H1 (cell line): ENCODE data around the gene GHRH. TPM values are rescaled to one million over a fixed set of nuclear protein-coding genes. Genes with fewer than 3 reads are reported as not detected.

Experiments used
- CTCF ChIA-PET: fragments of 300-600 bp; sonication (Branson Sonifier 250); formaldehyde crosslinking; loops from one replicate; lab custom pipeline; 2021; ENCODE audit not compliant: partially characterized antibody; lab: Charles Lee
- POLR2A ChIA-PET: fragments of 300-600 bp; sonication (Branson Sonifier 250); formaldehyde crosslinking; loops from one replicate; lab custom pipeline; 2021; ENCODE audit warnings: inconsistent platforms; ENCODE audit not compliant: partially characterized antibody; lab: Charles Lee
- DNase-seq, 2 experiments: peaks; one replicate each; pipeline versions ENCODE4 v3.0.0 to v3.0.0-alpha.2; 2010 to 2022; ENCODE audit warnings: low spot score in 2 of 2, low read depth in 1 of 2, mixed read lengths in 1 of 2
- FAIRE-seq: peaks from 2 replicates; lab custom pipeline; 2011; peaks lifted over from hg19 to GRCh38; lab: Jason Lieb, UNC
- H2AFZ ChIP-seq: 2 replicates; pipeline ENCODE4 v1.8.1; 2012; ENCODE audit warnings: low read length, inconsistent platforms
- H2AK5ac ChIP-seq: 2 replicates; pipeline ENCODE4 v1.6.1; 2013; ENCODE audit warnings: low read depth, low read length
- H2BK120ac ChIP-seq: replicated peaks from 2 replicates; pipeline ENCODE3; 2013; ENCODE audit warnings: low read depth, low read length, inconsistent platforms
- H2BK12ac ChIP-seq: 2 replicates; pipeline ENCODE4 v1.6.1; 2013; ENCODE audit warnings: low read depth, low read length
- H2BK15ac ChIP-seq: 2 replicates; pipeline ENCODE4 v1.6.1; 2013; ENCODE audit warnings: low read length
- H2BK20ac ChIP-seq: 2 replicates; pipeline ENCODE4 v1.6.1; 2013; ENCODE audit warnings: low read length
- H2BK5ac ChIP-seq: 2 replicates; pipeline ENCODE4 v1.6.1; 2013; ENCODE audit warnings: low read depth, low read length
- H3K14ac ChIP-seq: 2 replicates; pipeline ENCODE4 v1.6.1; 2013; ENCODE audit warnings: inconsistent platforms; ENCODE audit not compliant: insufficient read length
- H3K18ac ChIP-seq: 2 replicates; pipeline ENCODE4 v1.6.1; 2013; ENCODE audit warnings: low read length; ENCODE audit errors: extremely low read depth
- H3K23ac ChIP-seq: 2 replicates; pipeline ENCODE4 v1.6.1; 2013; ENCODE audit warnings: inconsistent platforms; ENCODE audit not compliant: insufficient read length
- H3K23me2 ChIP-seq: 2 replicates; pipeline ENCODE4 v1.6.1; 2013; ENCODE audit warnings: low read depth, low read length
- H3K27ac ChIP-seq: 2 replicates; pipeline ENCODE4 v1.6.1; 2011; ENCODE audit warnings: low read depth, low read length, inconsistent platforms
- H3K27me3 ChIP-seq, 4 experiments: replicated peaks in 1 of 4; 1 replicate in 1 of 4; 2 replicates in 3 of 4; pipeline versions ENCODE4 v1.6.1 to v1.8.1; 2011 to 2013; ENCODE audit warnings: low read length in 3 of 4, mild to moderate bottlenecking in 3 of 4, inconsistent platforms in 2 of 4, mixed read lengths in 2 of 4, moderate library complexity in 1 of 4; ENCODE audit not compliant: control insufficient read depth in 3 of 4, insufficient read depth in 3 of 4; ENCODE audit errors: extremely low read depth in 1 of 4
- H3K36me3 ChIP-seq, 4 experiments: 2 replicates each; pipeline versions ENCODE4 v1.6.1 to v1.8.1; 2011 to 2013; ENCODE audit warnings: mild to moderate bottlenecking in 4 of 4, low read length in 3 of 4, moderate library complexity in 2 of 4, control low read depth in 1 of 4, inconsistent platforms in 1 of 4; ENCODE audit not compliant: insufficient read depth in 4 of 4, control insufficient read depth in 2 of 4
- H3K4ac ChIP-seq: replicated peaks from 2 replicates; pipeline ENCODE3; 2013; ENCODE audit warnings: low read length, low read depth, mixed read lengths, inconsistent platforms; ENCODE audit not compliant: insufficient read length
- H3K4me1 ChIP-seq, 4 experiments: replicated peaks in 1 of 4; 1 replicate in 1 of 4; 2 replicates in 3 of 4; pipeline versions ENCODE4 v1.6.1 to v1.8.1; 2011 to 2013; ENCODE audit warnings: low read length in 3 of 4, inconsistent platforms in 2 of 4, mixed read lengths in 1 of 4; ENCODE audit not compliant: insufficient read depth in 4 of 4, control insufficient read depth in 3 of 4
- H3K4me2 ChIP-seq, 2 experiments: 2 replicates each; pipeline versions ENCODE4 v1.6.1 to v1.8.1; 2011 to 2013; ENCODE audit warnings: low read depth in 2 of 2, low read length in 2 of 2, control low read depth in 1 of 2, inconsistent platforms in 1 of 2, mild to moderate bottlenecking in 1 of 2; ENCODE audit not compliant: insufficient read depth in 1 of 2
- H3K4me3 ChIP-seq, 4 experiments: fragments of 200-600, 300-600 bp in 1 of 4; sonication (generic), shearing (Covaris generic), sonication (Bioruptor Twin) in 1 of 4; 2 replicates each; pipeline versions ENCODE4 v1.5.1 to v1.8.1; 2011 to 2016; ENCODE audit warnings: low read length in 4 of 4, low read depth in 3 of 4, control low read depth in 2 of 4, inconsistent platforms in 2 of 4, mild to moderate bottlenecking in 2 of 4, mixed read lengths in 1 of 4, moderate library complexity in 1 of 4; ENCODE audit not compliant: insufficient read depth in 2 of 4; ENCODE audit errors: extremely low read depth in 1 of 4
- H3K56ac ChIP-seq: replicated peaks from 2 replicates; pipeline ENCODE3; 2013; ENCODE audit warnings: low read depth, mild to moderate bottlenecking, mixed read lengths, low read length, inconsistent platforms; ENCODE audit not compliant: insufficient read length
- H3K79me1 ChIP-seq: 2 replicates; pipeline ENCODE4 v1.6.1; 2013; ENCODE audit warnings: low read depth, low read length, control low read depth
- H3K79me2 ChIP-seq, 2 experiments: 2 replicates each; pipeline versions ENCODE4 v1.6.1 to v1.8.1; 2012 to 2013; ENCODE audit warnings: low read length in 2 of 2, mild to moderate bottlenecking in 2 of 2, inconsistent platforms in 1 of 2; ENCODE audit not compliant: insufficient read depth in 2 of 2, control insufficient read depth in 1 of 2
- H3K9ac ChIP-seq, 4 experiments: replicated peaks in 1 of 4; 1 replicate in 1 of 4; 2 replicates in 3 of 4; pipeline versions ENCODE4 v1.6.1 to v1.8.1; 2011 to 2013; ENCODE audit warnings: low read depth in 3 of 4, low read length in 3 of 4, control low read depth in 2 of 4, mild to moderate bottlenecking in 2 of 4, moderate library complexity in 2 of 4, inconsistent platforms in 1 of 4; ENCODE audit errors: extremely low read depth in 1 of 4
- H3K9me3 ChIP-seq, 2 experiments: 2 replicates each; pipeline versions ENCODE4 v1.6.1 to v1.8.1; 2012 to 2013; ENCODE audit warnings: mild to moderate bottlenecking in 2 of 2, moderate library complexity in 2 of 2, control low read depth in 1 of 2, inconsistent platforms in 1 of 2, low read depth in 1 of 2, low read length in 1 of 2, mixed read lengths in 1 of 2; ENCODE audit not compliant: insufficient read depth in 2 of 2
- H4K20me1 ChIP-seq, 2 experiments: replicated peaks in 1 of 2; 2 replicates each; pipeline versions ENCODE3 to v1.8.1; 2011 to 2013; ENCODE audit warnings: inconsistent platforms in 2 of 2, low read length in 2 of 2, mild to moderate bottlenecking in 1 of 2; ENCODE audit not compliant: insufficient read depth in 2 of 2, control insufficient read depth in 1 of 2
- H4K5ac ChIP-seq: 2 replicates; pipeline ENCODE4 v1.6.1; 2013; ENCODE audit warnings: low read length, low read depth, mixed read lengths, inconsistent platforms; ENCODE audit not compliant: insufficient read length
- H4K8ac ChIP-seq: 2 replicates; pipeline ENCODE4 v1.8.0; 2013; ENCODE audit warnings: mild to moderate bottlenecking, moderate library complexity, low read length, inconsistent platforms; ENCODE audit not compliant: insufficient read depth; ENCODE audit errors: extremely low read depth
- H4K91ac ChIP-seq: replicated peaks from 2 replicates; pipeline ENCODE3; 2013; ENCODE audit warnings: low read length, mixed read lengths, inconsistent platforms; ENCODE audit not compliant: insufficient read length
- CEBPB ChIP-seq: IDR thresholded peaks from 2 replicates; pipeline ENCODE4 v1.6.1; 2012; ENCODE audit warnings: low read depth, low read length
- HDAC2 ChIP-seq, 2 experiments: fragments of 300-600 bp in 1 of 2; sonication (generic) in 1 of 2; IDR thresholded peaks; 2 replicates each; pipeline ENCODE4 v1.6.1; 2011 to 2012; ENCODE audit warnings: low read depth in 2 of 2, low read length in 2 of 2, mild to moderate bottlenecking in 2 of 2, moderate library complexity in 2 of 2, borderline replicate concordance in 1 of 2, inconsistent platforms in 1 of 2
- POU5F1 ChIP-seq: IDR thresholded peaks from 2 replicates; pipeline ENCODE4 v1.6.1; 2011; ENCODE audit warnings: low read depth, mild to moderate bottlenecking, low read length, moderate library complexity
- RFX5 ChIP-seq: IDR thresholded peaks from 2 replicates; pipeline ENCODE4 v1.6.1; 2011; ENCODE audit warnings: low read depth, low read length, improper control_type of control experiment, borderline replicate concordance
- SP4 ChIP-seq: IDR thresholded peaks from 2 replicates; pipeline ENCODE4 v1.6.1; 2012; ENCODE audit warnings: low read length, inconsistent platforms
- WGBS, 2 experiments: shearing (Covaris generic) in 1 of 2; methylation state at CpG; one replicate each; pipeline versions ENCODE4 v1.1.6 to v1.1.7; 2013 to 2015; ENCODE audit warnings: low lambda C conversion rate in 2 of 2, mixed read lengths in 2 of 2, inconsistent platforms in 1 of 2, low coverage in 1 of 2, missing lambda C conversion rate in 1 of 2; ENCODE audit not compliant: insufficient replicate concordance in 2 of 2, insufficient coverage in 1 of 2, insufficient read length in 1 of 2; ENCODE audit errors: extremely low coverage in 1 of 2, missing lambda C conversion rate in 1 of 2; 5-methylcytosine and 5-hydroxymethylcytosine counted together
- polyA plus RNA-seq, 7 experiments: library from polyadenylated mRNA; depleted of rRNA in 3 of 7; stranded (reverse) in 5 of 7; unstranded in 2 of 7; fragments of >200 nt in 5 of 7; fragments of 200-250 nt in 2 of 7; gene quantifications; 1 replicate in 5 of 7; 2 replicates in 1 of 7; 4 replicates in 1 of 7; pipeline versions ENCODE4 v1.2.1 to v1.2.3, GENCODE V29; 2011 to 2013; ENCODE audit warnings: missing spikeins in 2 of 7, mixed read lengths in 2 of 7
- total RNA-seq: library from RNA; stranded (reverse); fragmentation: NEBNext Ultra II Directional; extraction: Animal tissue kit (Norgen Biotek cat#: 25700); gene quantifications from 2 replicates; pipeline ENCODE4 v1.2.1, GENCODE V29; 2021

The GHRH gene
- total and polyA plus RNA-seq, 2 of the 8 experiments (the other 6 are each of a cell fraction or from before 2014, with no cell fraction given) = not detected

GRCh38 chr20:37254114-37254878 lies 7.3 kb downstream of the GHRH start:
- H4K91ac ChIP-seq = no peak overlapping the region
- H2BK20ac ChIP-seq = no peak overlapping the region; the same call in 1 of the 2 replicates
- no peaks in the 10 kb centered on the region for H3K23me2 ChIP-seq
- peaks cover 2 to 24% (median 14%) of the 10 kb centered on the region in 4 experiments for H3K4me1 ChIP-seq
- no peaks in the 10 kb centered on the region for H4K20me1 ChIP-seq
- no peak overlapping the region for H2BK120ac ChIP-seq
- H3K79me2 ChIP-seq = no peaks in the 10 kb centered on the region
- H3K4ac ChIP-seq = no peak overlapping the region
- CTCF ChIA-PET = interaction anchor here (1.2 to 1.3 kb wide), 2 partner anchors 11 to 59 kb away, joined by 3 to 5 read pairs; no protein-coding TSS in a partner anchor
- POLR2A ChIA-PET = interaction anchor here (3.3 kb wide), 1 partner anchor 11 kb away, joined by 10 read pairs; no protein-coding TSS in a partner anchor
- DNase-seq (no peak), FAIRE-seq (no peak)
- H3K14ac ChIP-seq = no peak overlapping the region
- no peaks in the 10 kb centered on the region for H3K27me3 ChIP-seq
- no peak overlapping the region for H3K23ac ChIP-seq
- no peak overlapping the region for H4K5ac ChIP-seq
- H3K56ac ChIP-seq = no peak overlapping the region
- TF ChIP-seq RFX5 (no peak), HDAC2 (IDR thresholded peaks at IDR 0.05; ENCODE audit: borderline replicate concordance in 1 of 2, low read depth in 2 of 2, low read length in 2 of 2) (no peak), CEBPB (no peak), POU5F1 (no peak), SP4 (no peak)
- H2BK15ac ChIP-seq = no peak overlapping the region
- H3K27ac ChIP-seq = no peak overlapping the region
- H2BK12ac ChIP-seq = no peak overlapping the region
- H3K18ac ChIP-seq = no peak overlapping the region
- H3K9ac ChIP-seq = no peak overlapping the region
- H4K8ac ChIP-seq = no peak overlapping the region
- no peaks in the 10 kb centered on the region for H3K36me3 ChIP-seq
- H2AFZ ChIP-seq = no peak overlapping the region
- H2BK5ac ChIP-seq = no peak overlapping the region
- no peak overlapping the region for H3K4me2 ChIP-seq
- 90% methylated on average over 7 of the region's 7 CpGs; no CpG with 5 or more reads in 1 of the 2 experiments for WGBS, 2 experiments
- no peak overlapping the region for H2AK5ac ChIP-seq
- no peaks in the 10 kb centered on the region for H3K79me1 ChIP-seq
- H3K4me3 ChIP-seq = no peak overlapping the region
- peaks cover 0 to 5% of the 10 kb centered on the region in 2 experiments; a peak in 2 of 4 replicates for H3K9me3 ChIP-seq
